HCT116 (cell line): ENCODE results near the gene IL18RAP. TPM values are rescaled to one million over a fixed set of nuclear protein-coding genes. Genes with fewer than 3 reads are reported as not detected.

Experiments
- ATAC-seq: fragments of 200-7000 bp; cut with Tn5 transposase; 2 replicates; pipeline ENCODE4 v1.9.1; 2020; ENCODE audit warnings: mild to moderate bottlenecking, moderate library complexity
- BruUV-seq: library from RNA; stranded (reverse); fragments of 400-500 nt; replicated peaks from 2 replicates; lab custom pipeline; 2021; lab: Mats Ljungman, UMichigan
- CTCF ChIA-PET: fragments of 300-600 bp; sonication (Branson Sonifier 250); formaldehyde crosslinking; loops from one replicate; lab custom pipeline; 2021; ENCODE audit warnings: antibody characterized with exemption; lab: Charles Lee
- POLR2A ChIA-PET: fragments of 300-600, 350-600 bp; sonication (Branson Sonifier 250); formaldehyde crosslinking; loops from one replicate; lab custom pipeline; 2021; ENCODE audit warnings: antibody characterized with exemption; lab: Charles Lee
- RAD21 ChIA-PET, 2 experiments: fragments of 300-600 bp; sonication (Branson Sonifier 250); formaldehyde crosslinking; loops; one replicate each; lab custom pipeline; 2023; ENCODE audit warnings: low total read pairs in 2 of 2; ENCODE audit not compliant: uncharacterized antibody in 2 of 2, unreplicated experiment in 2 of 2, low non-redundant PET in 1 of 2; lab: Charles Lee
- DNase-seq: peaks from one replicate; pipeline ENCODE4 v3.0.0-alpha.2; 2010; ENCODE audit warnings: low read depth, low spot score
- H2AFZ ChIP-seq: fragments of 200-600 bp; shearing (Covaris generic), sonication (generic); 2 replicates; pipeline ENCODE4 v1.6.1; 2017; ENCODE audit warnings: low read depth, mixed run types, mixed read lengths, antibody characterized with exemption, low read length; ENCODE audit not compliant: poor library complexity, severe bottlenecking
- H3K27ac ChIP-seq: 2 replicates; pipeline ENCODE4 v1.5.1; 2012; ENCODE audit warnings: low read depth, low read length
- H3K27me3 ChIP-seq: fragments of 200-600 bp; sonication (generic); 2 replicates; pipeline ENCODE4 v1.6.1; 2016; ENCODE audit warnings: mixed run types, low read length, mixed read lengths; ENCODE audit not compliant: insufficient read depth
- H3K36me3 ChIP-seq, 2 experiments: fragments of 200-500 bp in 1 of 2; fragments of 200-600 bp in 1 of 2; sonication (Bioruptor generic) in 1 of 2; sonication (generic) in 1 of 2; 2 replicates each; pipeline versions ENCODE4 v1.5.1 to v1.6.1; 2014 to 2016; ENCODE audit warnings: low read length in 2 of 2, inconsistent platforms in 1 of 2, mixed read lengths in 1 of 2, mixed run types in 1 of 2; ENCODE audit not compliant: insufficient read depth in 2 of 2, control insufficient read depth in 1 of 2
- H3K4me1 ChIP-seq, 2 experiments: fragments of 200-600 bp in 1 of 2; sonication (generic) in 1 of 2; 2 replicates each; pipeline versions ENCODE4 v1.5.1 to v1.6.1; 2012 to 2017; ENCODE audit warnings: low read length in 2 of 2, inconsistent platforms in 1 of 2, mild to moderate bottlenecking in 1 of 2, mixed read lengths in 1 of 2, mixed run types in 1 of 2, moderate library complexity in 1 of 2; ENCODE audit not compliant: insufficient read depth in 2 of 2, control insufficient read depth in 1 of 2
- H3K4me2 ChIP-seq: fragments of 200-600 bp; sonication (generic); 2 replicates; pipeline ENCODE4 v1.6.1; 2017; ENCODE audit warnings: mixed run types, low read length, mixed read lengths
- H3K4me3 ChIP-seq, 2 experiments: fragments of 200-600 bp in 1 of 2; sonication (generic) in 1 of 2; replicated peaks in 1 of 2; 2 replicates each; pipeline ENCODE4 v1.5.1; 2011 to 2016; ENCODE audit warnings: low read length in 2 of 2, control low read depth in 1 of 2, low read depth in 1 of 2, mild to moderate bottlenecking in 1 of 2, mixed read lengths in 1 of 2, mixed run types in 1 of 2
- H3K79me2 ChIP-seq: fragments of 200-600 bp; sonication (generic); 2 replicates; pipeline ENCODE4 v1.6.1; 2017; ENCODE audit warnings: mild to moderate bottlenecking, mixed run types, low read length, moderate library complexity, mixed read lengths; ENCODE audit not compliant: insufficient read depth
- H3K9ac ChIP-seq: fragments of 200-600 bp; sonication (generic); 2 replicates; pipeline ENCODE4 v1.6.1; 2016; ENCODE audit warnings: low read length, mixed read lengths
- H3K9me2 ChIP-seq: fragments of 200-600 bp; sonication (generic), shearing (Covaris generic); 2 replicates; pipeline ENCODE4 v1.6.1; 2017; ENCODE audit warnings: mixed run types, mild to moderate bottlenecking, moderate library complexity; ENCODE audit not compliant: insufficient read depth
- H3K9me3 ChIP-seq, 2 experiments: fragments of 200-500 bp in 1 of 2; fragments of 200-600 bp in 1 of 2; sonication (Bioruptor generic) in 1 of 2; sonication (generic) in 1 of 2; 2 replicates each; pipeline ENCODE4 v1.6.1; 2014 to 2017; ENCODE audit warnings: low read length in 2 of 2, mixed read lengths in 2 of 2, inconsistent platforms in 1 of 2, low read depth in 1 of 2, mild to moderate bottlenecking in 1 of 2, mixed run types in 1 of 2, moderate library complexity in 1 of 2; ENCODE audit not compliant: control insufficient read depth in 1 of 2, insufficient read depth in 1 of 2
- H4K20me1 ChIP-seq: fragments of 200-600 bp; sonication (generic), shearing (Covaris generic); 2 replicates; pipeline ENCODE4 v1.6.1; 2017; ENCODE audit warnings: mixed run types, mild to moderate bottlenecking, moderate library complexity; ENCODE audit not compliant: insufficient read depth
- CTCF ChIP-seq, 3 experiments: fragments of 200-600 bp in 1 of 3; sonication (generic) in 1 of 3; IDR thresholded peaks in 2 of 3; conservative IDR thresholded peaks in 1 of 3; 2 replicates each; pipeline ENCODE4 v1.5.1; 2012 to 2017; ENCODE audit warnings: low read depth in 2 of 3, low read length in 2 of 3, antibody characterized with exemption in 1 of 3, borderline replicate concordance in 1 of 3, control low read depth in 1 of 3, mild to moderate bottlenecking in 1 of 3, mixed read lengths in 1 of 3, mixed run types in 1 of 3, moderate library complexity in 1 of 3; ENCODE audit not compliant: insufficient read depth in 1 of 3
- EZH2 ChIP-seq: fragments of 200-600 bp; sonication (generic); IDR thresholded peaks from 2 replicates; pipeline ENCODE4 v1.6.1; 2017; ENCODE audit warnings: antibody characterized with exemption, mixed run types
- EZH2phosphoT487 ChIP-seq: fragments of 200-600 bp; IDR thresholded peaks from 2 replicates; pipeline ENCODE4 v1.6.1; 2018; ENCODE audit warnings: antibody characterized with exemption, borderline replicate concordance
- POLR2A ChIP-seq: IDR thresholded peaks from 2 replicates; pipeline ENCODE4 v1.7.0; 2011; ENCODE audit warnings: borderline replicate concordance; ENCODE audit not compliant: insufficient read depth, insufficient read length; ENCODE audit errors: extremely low read depth
- POLR2AphosphoS5 ChIP-seq: IDR thresholded peaks from 2 replicates; pipeline ENCODE4 v1.6.1; 2011; ENCODE audit warnings: mild to moderate bottlenecking, low read depth, low read length, moderate library complexity
- REST ChIP-seq: IDR thresholded peaks from 2 replicates; pipeline ENCODE4 v1.6.1; 2012; ENCODE audit warnings: low read depth
- SP1 ChIP-seq: IDR thresholded peaks from 2 replicates; pipeline ENCODE4 v1.6.1; 2012; ENCODE audit warnings: low read depth
- SRF ChIP-seq: IDR thresholded peaks from 2 replicates; pipeline ENCODE4 v1.6.1; 2012; ENCODE audit warnings: low read depth
- intact Hi-C: fragments of 100-400 bp; cut with micrococcal nuclease; formaldehyde crosslinking; loops from 2 replicates; pipeline ENCODE4 v1.10.0; 2022
- total RNA-seq: library from RNA; stranded (reverse); gene quantifications from one replicate; pipeline ENCODE4 v1.2.1, GENCODE V29; 2021; ENCODE audit not compliant: unreplicated experiment

Gene IL18RAP
- total RNA-seq, 1 experiment from 2014 or later = not detected

- no peaks in the 10 kb centered on the region for H3K27me3 ChIP-seq
- POLR2A ChIA-PET = no interaction called here
- no peak for ATAC-seq
- no peak for DNase-seq
- BruUV-seq = no TSS peak
- intact Hi-C loops = no loop called here
- H3K9ac ChIP-seq = no peak overlapping the region
- peaks cover 6 to 8% of the 10 kb centered on the region in 2 experiments; a peak in 1 of 4 replicates for H3K9me3 ChIP-seq
- no peaks in the 10 kb centered on the region for H3K36me3 ChIP-seq
- no peak overlapping the region for H3K4me3 ChIP-seq
- CTCF ChIA-PET = no interaction called here
- RAD21 ChIA-PET = no interaction called here
- H3K4me2 ChIP-seq = no peak overlapping the region
- H3K4me1 ChIP-seq = no peaks in the 10 kb centered on the region
- no peaks in the 10 kb centered on the region for H3K79me2 ChIP-seq
- H3K9me2 ChIP-seq = no peaks in the 10 kb centered on the region
- no peaks in the 10 kb centered on the region for H4K20me1 ChIP-seq
- no peak overlapping the region for H2AFZ ChIP-seq
- no peak overlapping the region for H3K27ac ChIP-seq
- no peak for TF ChIP-seq EZH2phosphoT487
- TF ChIP-seq SP1 = no peak
- no peak for TF ChIP-seq POLR2AphosphoS5
- TF ChIP-seq POLR2A = no peak
- TF ChIP-seq SRF = no peak
- no peak for TF ChIP-seq CTCF (IDR thresholded peaks at IDR 0.05 in 2 of 3, conservative IDR thresholded peaks at IDR 0.05 in 1 of 3; ENCODE audit: borderline replicate concordance in 1 of 3, insufficient read depth in 1 of 3, low read depth in 2 of 3, low read length in 2 of 3)
- TF ChIP-seq REST = no peak
- no peak for TF ChIP-seq EZH2
- TF ChIP-seq, all 23 proteins: peak for 0
These were observed 39.2 kb upstream of the IL18RAP start for GRCh38 chr2:102383722-102384121.
